ENCODE data around the gene SPG7.

The SPG7 gene

GRCh38 chr16:89472711-89473075, 35.5 kb upstream of the SPG7 start:
- no peak for TF ChIP-seq CTCF (IDR thresholded peaks at IDR 0.05; ENCODE audit: low read depth, low read length)
- no peak overlapping the region for H3K4me3 ChIP-seq (ENCODE audit: low read depth, low read length)

GRCh38 chr16:89473136-89473712, 35.0 kb upstream of the SPG7 start:
- no peak overlapping the region for H3K4me3 ChIP-seq (ENCODE audit: low read depth, low read length)

GRCh38 chr16:89473791-89474414, 34.3 kb upstream of the SPG7 start:
- no peak for TF ChIP-seq CTCF (IDR thresholded peaks at IDR 0.05; ENCODE audit: low read depth, low read length)
- no peak overlapping the region for H3K4me3 ChIP-seq (ENCODE audit: low read depth, low read length)

More at GRCh38 chr16:89473136-89473712, 35.0 kb upstream of the SPG7 start:
- TF ChIP-seq CTCF (IDR thresholded peaks at IDR 0.05; ENCODE audit: low read depth, low read length): no peak

GRCh38 chr16:89475144-89475543, 33.1 kb upstream of the SPG7 start:
- H3K4me3 ChIP-seq (ENCODE audit: low read depth, low read length): no peak overlapping the region
- TF ChIP-seq CTCF (IDR thresholded peaks at IDR 0.05; ENCODE audit: low read depth, low read length): no peak

- TF ChIP-seq CTCF (IDR thresholded peaks at IDR 0.05; ENCODE audit: low read depth, low read length): no peak
- H3K4me3 ChIP-seq (ENCODE audit: low read depth, low read length): no peak overlapping the region
These were observed 31.8 kb upstream of the SPG7 start for GRCh38 chr16:89476379-89476778.

- no peak overlapping the region for H3K4me3 ChIP-seq (ENCODE audit: low read depth, low read length)
These were observed 31.4 kb upstream of the SPG7 start for GRCh38 chr16:89476811-89477261.

More at GRCh38 chr16:89476811-89477261, 31.4 kb upstream of the SPG7 start:
- no peak for TF ChIP-seq CTCF (IDR thresholded peaks at IDR 0.05; ENCODE audit: low read depth, low read length)

Data from WI38 (cell line).